CD4-positive, alpha-beta T cell treated with Interleukin-1 beta for 1 hour (primary cell): ENCODE measurements around the gene ERBB4.

Source experiments
- DNase-seq, 2 donors: peaks; one replicate each; pipeline ENCODE4 v3.0.0-alpha.2; 2020 to 2022

The ERBB4 gene

GRCh38 chr2:211440107-211440506 lies 1098.5 kb downstream of the ERBB4 start:
- DNase-seq, result no peak

- DNase-seq, result no peak
Observed at GRCh38 chr2:211439011-211439410, 1099.6 kb downstream of the ERBB4 start.

GRCh38 chr2:211437396-211437795 lies 1101.2 kb downstream of the ERBB4 start:
- no peak for DNase-seq

- DNase-seq, result no peak
Observed at GRCh38 chr2:211436182-211436581, 1102.4 kb downstream of the ERBB4 start.

GRCh38 chr2:211435331-211435730 lies 1103.3 kb downstream of the ERBB4 start:
- DNase-seq, result no peak

GRCh38 chr2:211434773-211435172 lies 1103.8 kb downstream of the ERBB4 start:
- DNase-seq, result no peak

- no peak for DNase-seq
Observed at GRCh38 chr2:211429256-211429920, 1109.2 kb downstream of the ERBB4 start.

GRCh38 chr2:211426240-211426639 lies 1112.4 kb downstream of the ERBB4 start:
- no peak for DNase-seq

- DNase-seq, result no peak
Observed at GRCh38 chr2:211423018-211423417, 1115.6 kb downstream of the ERBB4 start.

- no peak for DNase-seq
Observed at GRCh38 chr2:211417544-211417943, 1121.1 kb downstream of the ERBB4 start.

- DNase-seq, result no peak
Observed at GRCh38 chr2:211416373-211416772, 1122.2 kb downstream of the ERBB4 start.

GRCh38 chr2:211413746-211414145 lies 1124.9 kb downstream of the ERBB4 start:
- DNase-seq, result no peak

- no peak for DNase-seq
Observed at GRCh38 chr2:211408483-211408891, 1130.1 kb downstream of the ERBB4 start.

- no peak for DNase-seq
Observed at GRCh38 chr2:211407076-211407475, 1131.5 kb downstream of the ERBB4 start.

GRCh38 chr2:211405036-211405435 lies 1133.6 kb downstream of the ERBB4 start:
- no peak for DNase-seq

- DNase-seq, result no peak
Observed at GRCh38 chr2:211404098-211404497, 1134.5 kb downstream of the ERBB4 start.

GRCh38 chr2:211401328-211401727 lies 1137.3 kb downstream of the ERBB4 start:
- DNase-seq, result no peak

- no peak for DNase-seq
Observed at GRCh38 chr2:211397764-211398163, 1140.8 kb downstream of the ERBB4 start.

- no peak for DNase-seq
Observed at GRCh38 chr2:211396815-211397214, 1141.8 kb downstream of the ERBB4 start.

- no peak for DNase-seq
Observed at GRCh38 chr2:211391189-211391567, 1147.4 kb downstream of the ERBB4 start.

- no peak for DNase-seq
Observed at GRCh38 chr2:211390536-211391188, 1147.9 kb downstream of the ERBB4 start.

- DNase-seq, result no peak
Observed at GRCh38 chr2:211387734-211388133, 1150.9 kb downstream of the ERBB4 start.

- no peak for DNase-seq
Observed at GRCh38 chr2:211380041-211380440, 1158.6 kb downstream of the ERBB4 start.

GRCh38 chr2:211376410-211376809 lies 1162.2 kb downstream of the ERBB4 start:
- DNase-seq, result no peak

- DNase-seq, result no peak
Observed at GRCh38 chr2:211373203-211373602, 1165.4 kb downstream of the ERBB4 start.
